Eye (tissue), 1 donor: Measurements from ENCODE around the gene ZNF385D.
A peak's percentile ranks its signal among the peaks of the same experiment; 100 is the strongest.

Experiments used
- DNase-seq: peaks from one replicate; pipeline ENCODE4 v3.0.0-alpha.2; 2015

The ZNF385D gene

GRCh38 chr3:21750831-21751391 is at the start of gene ZNF385D:
TSS of gene ZNF385D (minus strand) at chr3:21751210. CDS start at chr3:21750916, 294 bp downstream.
- DNase-seq: peak; percentile 91

- no peak for DNase-seq
Measured at GRCh38 chr3:21798356-21799088, 47.5 kb upstream of the ZNF385D start.

- DNase-seq: no peak
Measured at GRCh38 chr3:21795921-21796320, 44.9 kb upstream of the ZNF385D start.

- peak; percentile 81 for DNase-seq
Measured at GRCh38 chr3:21795152-21795837, 44.3 kb upstream of the ZNF385D start.

- DNase-seq: no peak
Measured at GRCh38 chr3:21794291-21794690, 43.3 kb upstream of the ZNF385D start.

GRCh38 chr3:21792176-21792575 is 41.2 kb upstream of the ZNF385D start:
- DNase-seq: no peak

GRCh38 chr3:21791356-21791755 is 40.3 kb upstream of the ZNF385D start:
- DNase-seq: no peak

- DNase-seq: no peak
Measured at GRCh38 chr3:21790466-21790865, 39.5 kb upstream of the ZNF385D start.

- no peak for DNase-seq
Measured at GRCh38 chr3:21789730-21790129, 38.7 kb upstream of the ZNF385D start.

GRCh38 chr3:21786438-21786797 is 35.4 kb upstream of the ZNF385D start:
- DNase-seq: no peak

GRCh38 chr3:21785765-21786437 is 34.9 kb upstream of the ZNF385D start:
- DNase-seq: no peak

GRCh38 chr3:21783839-21784238 is 32.8 kb upstream of the ZNF385D start:
- no peak for DNase-seq

GRCh38 chr3:21781355-21781754 is 30.3 kb upstream of the ZNF385D start:
- DNase-seq: no peak

GRCh38 chr3:21779909-21780308 is 28.9 kb upstream of the ZNF385D start:
- DNase-seq: no peak

- no peak for DNase-seq
Measured at GRCh38 chr3:21778715-21779114, 27.7 kb upstream of the ZNF385D start.

GRCh38 chr3:21777821-21778220 is 26.8 kb upstream of the ZNF385D start:
- DNase-seq: no peak

GRCh38 chr3:21766002-21766401 is 15.0 kb upstream of the ZNF385D start:
- no peak for DNase-seq

- DNase-seq: no peak
Measured at GRCh38 chr3:21755896-21756295, 4.9 kb upstream of the ZNF385D start.

GRCh38 chr3:21754839-21755238 is 3.8 kb upstream of the ZNF385D start:
- peak; percentile 41 for DNase-seq

GRCh38 chr3:21752749-21753347 is 1.8 kb upstream of the ZNF385D start:
- DNase-seq: peak; percentile 76

GRCh38 chr3:21751886-21752285 is 876 bp upstream of the ZNF385D start:
- DNase-seq: peak; percentile 54

GRCh38 chr3:21750080-21750696 is 822 bp downstream of the ZNF385D start:
- DNase-seq: peak; percentile 65
